ENCODE data around the gene OIP5. TPM values are rescaled to one million over a fixed set of nuclear protein-coding genes. Genes with fewer than 3 reads are reported as not detected.

The OIP5 gene
- total and polyA plus RNA-seq, 2 of the 13 experiments (the other 11 are each of a cell fraction or from before 2014, with no cell fraction given) = 10.7 to 38.0 TPM

- TF ChIP-seq, protein P1, sequence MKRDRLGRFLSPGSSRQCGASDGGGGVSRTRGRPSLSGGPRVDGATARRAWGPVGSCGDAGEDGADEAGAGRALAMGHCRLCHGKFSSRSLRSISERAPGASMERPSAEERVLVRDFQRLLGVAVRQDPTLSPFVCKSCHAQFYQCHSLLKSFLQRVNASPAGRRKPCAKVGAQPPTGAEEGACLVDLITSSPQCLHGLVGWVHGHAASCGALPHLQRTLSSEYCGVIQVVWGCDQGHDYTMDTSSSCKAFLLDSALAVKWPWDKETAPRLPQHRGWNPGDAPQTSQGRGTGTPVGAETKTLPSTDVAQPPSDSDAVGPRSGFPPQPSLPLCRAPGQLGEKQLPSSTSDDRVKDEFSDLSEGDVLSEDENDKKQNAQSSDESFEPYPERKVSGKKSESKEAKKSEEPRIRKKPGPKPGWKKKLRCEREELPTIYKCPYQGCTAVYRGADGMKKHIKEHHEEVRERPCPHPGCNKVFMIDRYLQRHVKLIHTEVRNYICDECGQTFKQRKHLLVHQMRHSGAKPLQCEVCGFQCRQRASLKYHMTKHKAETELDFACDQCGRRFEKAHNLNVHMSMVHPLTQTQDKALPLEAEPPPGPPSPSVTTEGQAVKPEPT (CRISPR knock-in tag; IDR thresholded peaks at IDR 0.05; ENCODE audit: low read depth) = 0 out of 2 replicates have a peak, but pooled peaks have one; percentile 26
- TF ChIP-seq ERF (CRISPR knock-in tag; IDR thresholded peaks at IDR 0.05) (peak; percentile 76), ZNF878 (CRISPR knock-in tag; IDR thresholded peaks at IDR 0.05) (peak; percentile 35; the same call in 1 of the 2 replicates), ZNF335 (CRISPR knock-in tag; IDR thresholded peaks at IDR 0.05) (no peak), SPEN (CRISPR knock-in tag; IDR thresholded peaks at IDR 0.05; ENCODE audit: low read depth) (peak; percentile 53; the same call in 1 of the 2 replicates), ZNF281 (CRISPR knock-in tag; IDR thresholded peaks at IDR 0.05; ENCODE audit: borderline replicate concordance) (peak; percentile 26; the same call in 1 of the 2 replicates), HNRNPUL1 (IDR thresholded peaks at IDR 0.05; ENCODE audit: low read depth, low read length) (no peak), ZNF33B (CRISPR knock-in tag; IDR thresholded peaks at IDR 0.05) (0 out of 2 replicates have a peak, but pooled peaks have one; percentile 21)
- TF ChIP-seq, protein P2, sequence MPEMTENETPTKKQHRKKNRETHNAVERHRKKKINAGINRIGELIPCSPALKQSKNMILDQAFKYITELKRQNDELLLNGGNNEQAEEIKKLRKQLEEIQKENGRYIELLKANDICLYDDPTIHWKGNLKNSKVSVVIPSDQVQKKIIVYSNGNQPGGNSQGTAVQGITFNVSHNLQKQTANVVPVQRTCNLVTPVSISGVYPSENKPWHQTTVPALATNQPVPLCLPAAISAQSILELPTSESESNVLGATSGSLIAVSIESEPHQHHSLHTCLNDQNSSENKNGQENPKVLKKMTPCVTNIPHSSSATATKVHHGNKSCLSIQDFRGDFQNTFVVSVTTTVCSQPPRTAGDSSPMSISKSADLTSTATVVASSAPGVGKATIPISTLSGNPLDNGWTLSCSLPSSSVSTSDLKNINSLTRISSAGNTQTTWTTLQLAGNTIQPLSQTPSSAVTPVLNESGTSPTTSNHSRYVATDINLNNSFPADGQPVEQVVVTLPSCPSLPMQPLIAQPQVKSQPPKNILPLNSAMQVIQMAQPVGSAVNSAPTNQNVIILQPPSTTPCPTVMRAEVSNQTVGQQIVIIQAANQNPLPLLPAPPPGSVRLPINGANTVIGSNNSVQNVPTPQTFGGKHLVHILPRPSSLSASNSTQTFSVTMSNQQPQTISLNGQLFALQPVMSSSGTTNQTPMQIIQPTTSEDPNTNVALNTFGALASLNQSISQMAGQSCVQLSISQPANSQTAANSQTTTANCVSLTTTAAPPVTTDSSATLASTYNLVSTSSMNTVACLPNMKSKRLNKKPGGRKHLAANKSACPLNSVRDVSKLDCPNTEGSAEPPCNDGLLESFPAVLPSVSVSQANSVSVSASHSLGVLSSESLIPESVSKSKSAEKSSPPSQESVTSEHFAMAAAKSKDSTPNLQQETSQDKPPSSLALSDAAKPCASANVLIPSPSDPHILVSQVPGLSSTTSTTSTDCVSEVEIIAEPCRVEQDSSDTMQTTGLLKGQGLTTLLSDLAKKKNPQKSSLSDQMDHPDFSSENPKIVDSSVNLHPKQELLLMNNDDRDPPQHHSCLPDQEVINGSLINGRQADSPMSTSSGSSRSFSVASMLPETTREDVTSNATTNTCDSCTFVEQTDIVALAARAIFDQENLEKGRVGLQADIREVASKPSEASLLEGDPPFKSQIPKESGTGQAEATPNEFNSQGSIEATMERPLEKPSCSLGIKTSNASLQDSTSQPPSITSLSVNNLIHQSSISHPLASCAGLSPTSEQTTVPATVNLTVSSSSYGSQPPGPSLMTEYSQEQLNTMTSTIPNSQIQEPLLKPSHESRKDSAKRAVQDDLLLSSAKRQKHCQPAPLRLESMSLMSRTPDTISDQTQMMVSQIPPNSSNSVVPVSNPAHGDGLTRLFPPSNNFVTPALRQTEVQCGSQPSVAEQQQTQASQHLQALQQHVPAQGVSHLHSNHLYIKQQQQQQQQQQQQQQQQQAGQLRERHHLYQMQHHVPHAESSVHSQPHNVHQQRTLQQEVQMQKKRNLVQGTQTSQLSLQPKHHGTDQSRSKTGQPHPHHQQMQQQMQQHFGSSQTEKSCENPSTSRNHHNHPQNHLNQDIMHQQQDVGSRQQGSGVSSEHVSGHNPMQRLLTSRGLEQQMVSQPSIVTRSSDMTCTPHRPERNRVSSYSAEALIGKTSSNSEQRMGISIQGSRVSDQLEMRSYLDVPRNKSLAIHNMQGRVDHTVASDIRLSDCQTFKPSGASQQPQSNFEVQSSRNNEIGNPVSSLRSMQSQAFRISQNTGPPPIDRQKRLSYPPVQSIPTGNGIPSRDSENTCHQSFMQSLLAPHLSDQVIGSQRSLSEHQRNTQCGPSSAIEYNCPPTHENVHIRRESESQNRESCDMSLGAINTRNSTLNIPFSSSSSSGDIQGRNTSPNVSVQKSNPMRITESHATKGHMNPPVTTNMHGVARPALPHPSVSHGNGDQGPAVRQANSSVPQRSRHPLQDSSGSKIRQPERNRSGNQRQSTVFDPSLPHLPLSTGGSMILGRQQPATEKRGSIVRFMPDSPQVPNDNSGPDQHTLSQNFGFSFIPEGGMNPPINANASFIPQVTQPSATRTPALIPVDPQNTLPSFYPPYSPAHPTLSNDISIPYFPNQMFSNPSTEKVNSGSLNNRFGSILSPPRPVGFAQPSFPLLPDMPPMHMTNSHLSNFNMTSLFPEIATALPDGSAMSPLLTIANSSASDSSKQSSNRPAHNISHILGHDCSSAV (CRISPR knock-in tag; IDR thresholded peaks at IDR 0.05; ENCODE audit: borderline replicate concordance) = no peak
- TF ChIP-seq, protein P3, sequence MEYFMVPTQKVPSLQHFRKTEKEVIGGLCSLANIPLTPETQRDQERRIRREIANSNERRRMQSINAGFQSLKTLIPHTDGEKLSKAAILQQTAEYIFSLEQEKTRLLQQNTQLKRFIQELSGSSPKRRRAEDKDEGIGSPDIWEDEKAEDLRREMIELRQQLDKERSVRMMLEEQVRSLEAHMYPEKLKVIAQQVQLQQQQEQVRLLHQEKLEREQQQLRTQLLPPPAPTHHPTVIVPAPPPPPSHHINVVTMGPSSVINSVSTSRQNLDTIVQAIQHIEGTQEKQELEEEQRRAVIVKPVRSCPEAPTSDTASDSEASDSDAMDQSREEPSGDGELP (IDR thresholded peaks at IDR 0.05; ENCODE audit: borderline replicate concordance, low read depth) = peak; percentile 80; the same call in 1 of the 2 replicates
Observed at GRCh38 chr15:41259546-41260189, 72.7 kb downstream of the OIP5 start (continued).
